A549 (cell line): ENCODE data around the gene PAX8.

Source experiments
- CHD4 ChIP-seq: fragments of 200-600 bp; sonication (generic); IDR thresholded peaks from 2 replicates; pipeline ENCODE4 v1.6.1; 2016; ENCODE audit warnings: antibody characterized with exemption, mild to moderate bottlenecking, borderline replicate concordance
- CTCF ChIP-seq: fragments of >200 bp; sonication (Bioruptor Twin); formaldehyde crosslinking; IDR thresholded peaks from 3 replicates; pipeline ENCODE4 v1.5.1; 2016
- JUN ChIP-seq, 2 experiments: fragments of >200 bp; sonication (Bioruptor Twin); formaldehyde crosslinking; IDR thresholded peaks; 2 replicates in 1 of 2; 3 replicates in 1 of 2; pipeline ENCODE4 v1.6.1; 2016 to 2017

GRCh38 chr2:113183264-113183663 is 95.5 kb downstream of the PAX8 start:
- TF ChIP-seq CTCF (no peak), JUN (IDR thresholded peaks at IDR 0.05) (no peak), CHD4 (no peak)
